BLaER1 treated with 17β-estradiol and CSF1 and Interleukin-3, amounts not matched to agents 10 nM and 100 nM (cell line): ENCODE data around the gene CYTH3.
"Not testable (repeated sequence)": the region's sequence is repeated elsewhere in the genome, so short reads cannot be mapped to it uniquely, and the experiment has no call there.

Experiments
- H3K27ac ChIP-seq, 11 experiments: shearing (Covaris generic); formaldehyde crosslinking; 2 replicates each; pipeline ENCODE4 v1.8.1; 2022
- H3K27me3 ChIP-seq, 11 experiments: shearing (Covaris generic); formaldehyde crosslinking; 2 replicates each; pipeline ENCODE4 v1.8.1; 2022
- H3K36me3 ChIP-seq, 11 experiments: shearing (Covaris generic); formaldehyde crosslinking; 2 replicates each; pipeline ENCODE4 v1.8.1; 2022
- H3K4me1 ChIP-seq, 10 experiments: shearing (Covaris generic); formaldehyde crosslinking; 2 replicates each; pipeline ENCODE4 v1.8.1; 2022
- H3K4me2 ChIP-seq, 11 experiments: shearing (Covaris generic); formaldehyde crosslinking; 2 replicates each; pipeline ENCODE4 v1.8.1; 2022
- H3K4me3 ChIP-seq, 10 experiments: shearing (Covaris generic); formaldehyde crosslinking; 2 replicates each; pipeline ENCODE4 v1.8.1; 2022
- H3K9ac ChIP-seq, 11 experiments: shearing (Covaris generic); formaldehyde crosslinking; 2 replicates each; pipeline ENCODE4 v1.8.1; 2022
- H3K9me3 ChIP-seq, 11 experiments: shearing (Covaris generic); formaldehyde crosslinking; replicated peaks in 1 of 11; 2 replicates each; pipeline ENCODE4 v1.8.1; 2022
- H4K20me1 ChIP-seq, 11 experiments: shearing (Covaris generic); formaldehyde crosslinking; 2 replicates each; pipeline ENCODE4 v1.8.1; 2022
- Cebpa-rat ChIP-seq, 11 experiments: shearing (Covaris generic); IDR thresholded peaks; 2 replicates each; pipeline ENCODE4 v1.8.1; 2022

Gene CYTH3

GRCh38 chr7:6286486-6286885 lies 14.1 kb upstream of the CYTH3 start:
- Histone ChIP-seq H3K9me3 (peaks cover 3 to 24% (median 10%) of the 10 kb centered on the region in 11 experiments; a peak in 19 of 22 replicates), H3K4me2 (no peak overlapping the region), H4K20me1 (no peaks in the 10 kb centered on the region), H3K27ac (no peak overlapping the region), H3K27me3 (no peaks in the 10 kb centered on the region), H3K9ac (no peak overlapping the region), H3K4me1 (peaks cover 11 to 19% (median 16%) of the 10 kb centered on the region in 10 experiments), H3K4me3 (no peak overlapping the region), H3K36me3 (no peaks in the 10 kb centered on the region)
- no peak for TF ChIP-seq Cebpa-rat (IDR thresholded peaks at IDR 0.05)

- Histone ChIP-seq H3K9ac (no peak overlapping the region), H3K27ac (peak overlapping the region in 2 of 11 experiments; percentile 6 to 15; a peak in 4 of 22 replicates), H3K9me3 (peaks cover 3 to 24% (median 10%) of the 10 kb centered on the region in 11 experiments; a peak in 19 of 22 replicates), H3K4me1 (peaks cover 11 to 19% (median 16%) of the 10 kb centered on the region in 10 experiments), H3K4me3 (no peak overlapping the region), H3K4me2 (peak overlapping the region in 9 of 11 experiments; percentile 18 to 49 (median 35); a peak in 15 of 22 replicates), H3K27me3 (no peaks in the 10 kb centered on the region), H3K36me3 (no peaks in the 10 kb centered on the region), H4K20me1 (no peaks in the 10 kb centered on the region)
- no peak for TF ChIP-seq Cebpa-rat (IDR thresholded peaks at IDR 0.05)
These were observed 12.3 kb upstream of the CYTH3 start for GRCh38 chr7:6284461-6285360.

- Histone ChIP-seq H3K36me3 (no peaks in the 10 kb centered on the region), H3K4me3 (no peak overlapping the region), H3K9ac (no peak overlapping the region), H3K4me2 (peak overlapping the region in 5 of 11 experiments; percentile 5 to 44 (median 10); a peak in 3 of 22 replicates), H3K27me3 (no peaks in the 10 kb centered on the region), H3K4me1 (peaks cover 14 to 23% (median 18%) of the 10 kb centered on the region in 10 experiments), H4K20me1 (no peaks in the 10 kb centered on the region), H3K9me3 (peaks cover 3 to 21% (median 10%) of the 10 kb centered on the region in 11 experiments; a peak in 19 of 22 replicates), H3K27ac (no peak overlapping the region; a peak in 1 of 22 replicates)
- no peak for TF ChIP-seq Cebpa-rat (IDR thresholded peaks at IDR 0.05)
These were observed 11.6 kb upstream of the CYTH3 start for GRCh38 chr7:6284055-6284400.

DNA sequence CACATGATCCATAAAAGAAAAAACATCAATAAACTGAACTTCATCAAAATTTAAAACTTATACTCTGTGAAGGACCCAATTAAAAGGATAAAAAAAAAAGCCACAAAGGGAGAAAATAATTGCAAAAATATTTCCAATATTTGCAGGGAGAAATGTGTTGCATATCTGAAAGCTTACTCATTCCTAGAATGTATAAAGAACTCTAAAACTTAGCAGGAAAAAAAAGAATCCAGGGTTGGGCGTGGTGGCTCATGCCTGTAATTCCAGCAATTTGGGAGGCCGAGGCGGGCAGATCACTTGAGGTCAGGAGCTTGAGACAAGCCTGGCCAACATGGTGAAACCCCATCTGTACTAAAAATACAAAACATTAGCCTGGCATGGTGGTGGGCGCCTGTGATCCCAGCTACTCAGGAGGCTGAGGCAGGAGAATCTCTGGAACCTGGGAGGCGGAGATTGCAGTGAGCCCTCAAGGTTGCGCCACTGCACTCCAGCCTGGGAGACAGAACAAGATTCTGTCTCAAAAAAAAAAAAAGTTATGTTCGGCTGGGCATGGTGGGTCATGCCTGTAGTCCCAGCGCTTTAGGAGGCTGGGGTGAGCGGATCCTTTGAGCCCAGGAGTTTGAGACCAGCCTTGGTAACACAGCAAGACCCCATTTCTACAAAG lies 11.1 kb upstream of the CYTH3 start:
- H3K27me3 ChIP-seq, H3K27ac ChIP-seq, H3K36me3 ChIP-seq, H3K4me3 ChIP-seq, H3K9ac ChIP-seq, H4K20me1 ChIP-seq: not testable (repeated sequence)
- Histone ChIP-seq H3K9me3 (peaks cover 3 to 16% (median 7%) of the 10 kb centered on the region in 11 experiments; a peak in 19 of 22 replicates), H3K4me2 (peak overlapping the region in 5 of 11 experiments; percentile 5 to 44 (median 10); a peak in 3 of 22 replicates), H3K4me1 (peaks cover 14 to 26% (median 19%) of the 10 kb centered on the region in 10 experiments)

DNA sequence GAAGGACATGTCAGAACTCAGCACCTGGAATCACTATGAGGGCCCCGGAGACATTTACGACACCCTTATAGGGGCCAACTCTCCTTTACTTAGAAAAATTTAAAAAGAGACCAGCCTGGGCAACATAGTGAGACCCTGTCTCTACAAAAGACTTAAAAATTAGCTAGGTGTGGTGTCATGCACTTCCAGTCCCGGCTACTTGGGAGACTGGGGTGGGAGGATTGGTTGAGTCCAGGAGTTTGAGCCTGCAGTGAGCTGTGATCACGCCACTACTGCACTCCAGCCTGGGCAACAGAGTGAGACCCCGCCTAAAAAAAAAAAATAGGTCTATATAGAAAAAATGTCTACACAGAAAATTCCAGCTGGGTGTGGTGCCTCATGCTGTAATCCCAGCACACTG lies 7.5 kb upstream of the CYTH3 start:
- Histone ChIP-seq H3K27ac (no peak overlapping the region), H3K4me3 (no peak overlapping the region), H3K36me3 (no peaks in the 10 kb centered on the region), H3K9ac (no peak overlapping the region), H4K20me1 (no peaks in the 10 kb centered on the region), H3K4me2 (no peak overlapping the region), H3K9me3 (no peaks in the 10 kb centered on the region), H3K27me3 (no peaks in the 10 kb centered on the region), H3K4me1 (peaks cover 12 to 33% (median 20%) of the 10 kb centered on the region in 10 experiments)
- no peak for TF ChIP-seq Cebpa-rat (IDR thresholded peaks at IDR 0.05)

DNA sequence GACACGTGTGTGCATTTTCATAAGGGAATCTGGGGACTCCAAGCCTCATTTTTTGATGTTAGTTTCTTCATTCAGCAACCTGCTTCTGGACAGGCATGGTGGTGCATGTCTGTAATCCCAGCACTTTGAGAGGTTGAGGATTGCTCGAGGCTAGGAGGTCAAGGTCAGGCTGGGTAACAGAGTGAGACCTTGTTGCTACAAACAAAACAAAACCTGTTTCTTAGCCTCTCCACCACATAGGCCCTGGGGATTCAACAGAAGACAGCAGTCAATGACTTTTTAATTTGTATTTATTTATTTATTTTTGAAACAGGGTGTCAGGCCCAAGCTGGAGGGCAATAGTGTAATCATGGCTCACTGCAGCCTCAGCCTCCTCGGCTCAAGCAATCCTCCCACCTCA lies 6.9 kb upstream of the CYTH3 start:
- Histone ChIP-seq H3K27ac (no peak overlapping the region), H3K4me3 (no peak overlapping the region), H3K27me3 (no peaks in the 10 kb centered on the region), H4K20me1 (no peaks in the 10 kb centered on the region), H3K4me1 (peaks cover 7 to 27% (median 14%) of the 10 kb centered on the region in 10 experiments; a peak in 18 of 20 replicates), H3K36me3 (no peaks in the 10 kb centered on the region), H3K9ac (no peak overlapping the region), H3K9me3 (no peaks in the 10 kb centered on the region), H3K4me2 (peak overlapping the region in 1 of 11 experiments; percentile 29; a peak in 1 of 22 replicates)
- no peak for TF ChIP-seq Cebpa-rat (IDR thresholded peaks at IDR 0.05)

- Histone ChIP-seq H3K9me3 (no peaks in the 10 kb centered on the region), H3K4me2 (peak overlapping the region in 1 of 11 experiments; percentile 29; a peak in 1 of 22 replicates), H3K36me3 (no peaks in the 10 kb centered on the region), H3K27me3 (no peaks in the 10 kb centered on the region), H3K9ac (no peak overlapping the region), H3K4me3 (no peak overlapping the region), H3K4me1 (peaks cover 2 to 23% (median 10%) of the 10 kb centered on the region in 10 experiments; a peak in 16 of 20 replicates), H4K20me1 (no peaks in the 10 kb centered on the region), H3K27ac (no peak overlapping the region)
- no peak for TF ChIP-seq Cebpa-rat (IDR thresholded peaks at IDR 0.05)
These were observed 6.4 kb upstream of the CYTH3 start for GRCh38 chr7:6278749-6279310.

DNA sequence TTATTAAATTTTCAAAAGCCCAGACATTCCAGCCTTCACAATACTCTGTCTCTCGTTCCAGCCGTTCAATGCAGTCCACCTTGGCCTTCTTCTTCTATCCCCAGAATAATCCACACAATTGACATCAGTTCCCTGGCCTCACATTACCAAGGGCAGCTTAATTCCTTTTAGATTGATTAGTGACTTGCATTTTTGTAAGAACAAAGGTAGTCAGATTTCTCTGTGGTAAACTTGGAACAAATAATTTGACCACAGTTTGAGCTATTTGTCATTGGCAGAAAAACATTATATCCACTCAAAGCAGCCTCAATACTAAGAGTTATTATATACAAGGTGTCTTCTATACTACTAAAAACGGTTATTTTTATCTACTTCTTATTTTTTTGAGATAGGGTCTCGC lies 5.1 kb upstream of the CYTH3 start:
- peaks cover 5 to 34% (median 14%) of the 10 kb centered on the region in 10 experiments; a peak in 18 of 20 replicates for H3K4me1 ChIP-seq
- H3K36me3 ChIP-seq = no peaks in the 10 kb centered on the region
- no peak overlapping the region for H3K27ac ChIP-seq
- H3K4me2 ChIP-seq = peak overlapping the region in 4 of 11 experiments; percentile 1 to 34 (median 10); a peak in 5 of 22 replicates
- no peak overlapping the region for H3K4me3 ChIP-seq
- H3K9me3 ChIP-seq = no peaks in the 10 kb centered on the region
- H3K27me3 ChIP-seq = no peaks in the 10 kb centered on the region
- H4K20me1 ChIP-seq = no peaks in the 10 kb centered on the region
- TF ChIP-seq Cebpa-rat (IDR thresholded peaks at IDR 0.05) = no peak
- no peak overlapping the region for H3K9ac ChIP-seq

GRCh38 chr7:6276911-6277408 lies 4.5 kb upstream of the CYTH3 start:
- Histone ChIP-seq H3K9ac (no peak overlapping the region), H3K27me3 (no peaks in the 10 kb centered on the region), H3K4me2 (peak overlapping the region in 4 of 11 experiments; percentile 1 to 34 (median 10); a peak in 2 of 22 replicates), H3K27ac (no peak overlapping the region), H3K36me3 (no peaks in the 10 kb centered on the region), H3K9me3 (no peaks in the 10 kb centered on the region), H4K20me1 (peaks cover 0 to 2% (median 0%) of the 10 kb centered on the region in 11 experiments; a peak in 3 of 22 replicates), H3K4me1 (peaks cover 5 to 34% (median 14%) of the 10 kb centered on the region in 10 experiments; a peak in 18 of 20 replicates), H3K4me3 (no peak overlapping the region)
- TF ChIP-seq Cebpa-rat (IDR thresholded peaks at IDR 0.05) = no peak
